Measurements from ENCODE around the gene SLC8A3.

GRCh38 chr14:70177081-70177800 is 11.5 kb downstream of the SLC8A3 start:
- TF ChIP-seq CEBPB (IDR thresholded peaks at IDR 0.05) (no peak), ZFP36 (IDR thresholded peaks at IDR 0.05; ENCODE audit: borderline replicate concordance, partially characterized antibody) (no peak), CTCF (IDR thresholded peaks at IDR 0.05) (no peak), CHD4 (IDR thresholded peaks at IDR 0.05; ENCODE audit: borderline replicate concordance) (no peak), CHD2 (IDR thresholded peaks at IDR 0.05; ENCODE audit: low read length, partially characterized antibody) (no peak), POLR2A (IDR thresholded peaks at IDR 0.05; ENCODE audit: low read length) (no peak)
